Measurements from ENCODE around the gene FOXN4. TPM values are rescaled to one million over a fixed set of nuclear protein-coding genes. Genes with fewer than 3 reads are reported as not detected.

FOXN4 gene
- total and polyA plus RNA-seq, 2 donors (not counting 1 experiment from before 2014, with no cell fraction given), result not detected

GRCh38 chr12:109273354-109273753 lies 35.7 kb downstream of the FOXN4 start:
- Histone ChIP-seq H3K79me2 (ENCODE audit: control insufficient read depth, insufficient read depth, low read length) (no peaks in the 10 kb centered on the region), H3K4me2 (ENCODE audit: extremely low read depth, insufficient read depth, low read length) (no peak overlapping the region), H3K27ac (ENCODE audit: insufficient read depth, low read length) (no peak overlapping the region), H3K9me3 (ENCODE audit: control insufficient read depth, insufficient read depth, low read depth, low read length) (no peaks in the 10 kb centered on the region), H3K36me3 (ENCODE audit: control insufficient read depth, insufficient read depth, low read length) (no peaks in the 10 kb centered on the region), H3K4me1 (ENCODE audit: control insufficient read depth, extremely low read depth, insufficient read depth, low read length) (no peaks in the 10 kb centered on the region), H2AFZ (ENCODE audit: low read length) (no peak overlapping the region), H3K9ac (ENCODE audit: insufficient read depth, low read length) (no peak overlapping the region), H4K20me1 (ENCODE audit: control insufficient read depth, extremely low read depth, insufficient read depth, low read length) (no peaks in the 10 kb centered on the region), H3K4me3 (replicated peaks in 1 of 4; ENCODE audit: control extremely low read depth in 1 of 4, insufficient read depth in 1 of 4, low read depth in 3 of 4, low read length in 4 of 4) (no peak overlapping the region), H3K27me3 (ENCODE audit: control insufficient read depth, insufficient read depth, low read length) (no peaks in the 10 kb centered on the region)
- no peak for TF ChIP-seq EZH2 (IDR thresholded peaks at IDR 0.05; ENCODE audit: low read length, missing control alignments)
- TF ChIP-seq, protein P1, sequence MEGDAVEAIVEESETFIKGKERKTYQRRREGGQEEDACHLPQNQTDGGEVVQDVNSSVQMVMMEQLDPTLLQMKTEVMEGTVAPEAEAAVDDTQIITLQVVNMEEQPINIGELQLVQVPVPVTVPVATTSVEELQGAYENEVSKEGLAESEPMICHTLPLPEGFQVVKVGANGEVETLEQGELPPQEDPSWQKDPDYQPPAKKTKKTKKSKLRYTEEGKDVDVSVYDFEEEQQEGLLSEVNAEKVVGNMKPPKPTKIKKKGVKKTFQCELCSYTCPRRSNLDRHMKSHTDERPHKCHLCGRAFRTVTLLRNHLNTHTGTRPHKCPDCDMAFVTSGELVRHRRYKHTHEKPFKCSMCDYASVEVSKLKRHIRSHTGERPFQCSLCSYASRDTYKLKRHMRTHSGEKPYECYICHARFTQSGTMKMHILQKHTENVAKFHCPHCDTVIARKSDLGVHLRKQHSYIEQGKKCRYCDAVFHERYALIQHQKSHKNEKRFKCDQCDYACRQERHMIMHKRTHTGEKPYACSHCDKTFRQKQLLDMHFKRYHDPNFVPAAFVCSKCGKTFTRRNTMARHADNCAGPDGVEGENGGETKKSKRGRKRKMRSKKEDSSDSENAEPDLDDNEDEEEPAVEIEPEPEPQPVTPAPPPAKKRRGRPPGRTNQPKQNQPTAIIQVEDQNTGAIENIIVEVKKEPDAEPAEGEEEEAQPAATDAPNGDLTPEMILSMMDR (conservative IDR thresholded peaks at IDR 0.05 in 1 of 2, IDR thresholded peaks at IDR 0.05 in 1 of 2; ENCODE audit: low read depth in 1 of 2, low read length in 2 of 2), result no peak
- DNase-seq (ENCODE audit: low read depth in 2 of 2), result no peak

DNA sequence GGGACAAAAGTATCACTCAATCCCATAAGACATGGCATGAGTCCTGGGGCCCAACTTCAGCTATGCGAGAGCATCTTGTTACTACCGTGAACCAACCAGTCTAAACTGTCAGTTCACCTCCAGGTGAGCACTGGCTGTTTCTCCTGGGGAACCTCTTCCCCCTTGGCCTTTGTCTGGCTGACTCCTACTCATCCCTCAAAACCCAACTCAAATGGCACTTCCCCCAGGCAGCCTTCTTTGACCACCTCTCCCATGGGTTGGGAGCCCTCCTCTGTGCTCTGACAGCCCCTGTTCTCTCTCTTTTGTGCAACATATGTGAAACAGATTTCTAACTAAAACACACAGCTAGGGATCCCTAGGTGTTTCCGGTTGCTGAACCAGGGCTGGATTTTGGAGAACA lies 37.7 kb downstream of the FOXN4 start:
- no peak for TF ChIP-seq EZH2 (IDR thresholded peaks at IDR 0.05; ENCODE audit: low read length, missing control alignments)
- TF ChIP-seq, protein P1 (conservative IDR thresholded peaks at IDR 0.05 in 1 of 2, IDR thresholded peaks at IDR 0.05 in 1 of 2; ENCODE audit: low read depth in 1 of 2, low read length in 2 of 2), result no peak
- Histone ChIP-seq H3K9me3 (ENCODE audit: control insufficient read depth, insufficient read depth, low read depth, low read length) (no peaks in the 10 kb centered on the region), H3K36me3 (ENCODE audit: control insufficient read depth, insufficient read depth, low read length) (no peaks in the 10 kb centered on the region), H3K27me3 (ENCODE audit: control insufficient read depth, insufficient read depth, low read length) (no peaks in the 10 kb centered on the region), H3K9ac (ENCODE audit: insufficient read depth, low read length) (no peak overlapping the region), H2AFZ (ENCODE audit: low read length) (no peak overlapping the region), H3K4me2 (ENCODE audit: extremely low read depth, insufficient read depth, low read length) (no peak overlapping the region), H3K4me3 (replicated peaks in 1 of 4; ENCODE audit: control extremely low read depth in 1 of 4, insufficient read depth in 1 of 4, low read depth in 3 of 4, low read length in 4 of 4) (no peak overlapping the region), H3K27ac (ENCODE audit: insufficient read depth, low read length) (no peak overlapping the region), H4K20me1 (ENCODE audit: control insufficient read depth, extremely low read depth, insufficient read depth, low read length) (no peaks in the 10 kb centered on the region), H3K4me1 (ENCODE audit: control insufficient read depth, extremely low read depth, insufficient read depth, low read length) (no peaks in the 10 kb centered on the region), H3K79me2 (ENCODE audit: control insufficient read depth, insufficient read depth, low read length) (no peaks in the 10 kb centered on the region)
- no peak for DNase-seq (ENCODE audit: low read depth in 2 of 2)

- H3K27me3 ChIP-seq (ENCODE audit: control insufficient read depth, insufficient read depth, low read length), result no peaks in the 10 kb centered on the region
- H3K36me3 ChIP-seq (ENCODE audit: control insufficient read depth, insufficient read depth, low read length), result no peaks in the 10 kb centered on the region
- H3K9me3 ChIP-seq (ENCODE audit: control insufficient read depth, insufficient read depth, low read depth, low read length), result no peaks in the 10 kb centered on the region
- H3K4me1 ChIP-seq (ENCODE audit: control insufficient read depth, extremely low read depth, insufficient read depth, low read length), result no peaks in the 10 kb centered on the region
- no peaks in the 10 kb centered on the region for H3K79me2 ChIP-seq (ENCODE audit: control insufficient read depth, insufficient read depth, low read length)
- H3K27ac ChIP-seq (ENCODE audit: insufficient read depth, low read length), result no peak overlapping the region
- H4K20me1 ChIP-seq (ENCODE audit: control insufficient read depth, extremely low read depth, insufficient read depth, low read length), result no peaks in the 10 kb centered on the region
- no peak overlapping the region for H2AFZ ChIP-seq (ENCODE audit: low read length)
- H3K4me2 ChIP-seq (ENCODE audit: extremely low read depth, insufficient read depth, low read length), result no peak overlapping the region
- H3K4me3 ChIP-seq (replicated peaks in 1 of 4; ENCODE audit: control extremely low read depth in 1 of 4, insufficient read depth in 1 of 4, low read depth in 3 of 4, low read length in 4 of 4), result no peak overlapping the region
- H3K9ac ChIP-seq (ENCODE audit: insufficient read depth, low read length), result no peak overlapping the region
- no peak for DNase-seq (ENCODE audit: low read depth in 2 of 2)
- no peak for TF ChIP-seq EZH2 (IDR thresholded peaks at IDR 0.05; ENCODE audit: low read length, missing control alignments)
- TF ChIP-seq, protein P1 (conservative IDR thresholded peaks at IDR 0.05 in 1 of 2, IDR thresholded peaks at IDR 0.05 in 1 of 2; ENCODE audit: low read depth in 1 of 2, low read length in 2 of 2), result no peak
These were observed 38.6 kb downstream of the FOXN4 start for GRCh38 chr12:109270494-109270893.

Data from fibroblast of lung (primary cell).